T follicular helper cell (primary cell): ENCODE data around the gene TLDC2.
"Not testable (repeated sequence)": the region's sequence is repeated elsewhere in the genome, so short reads cannot be mapped to it uniquely, and the experiment has no call there.

ENCODE experiments used
- DNase-seq: peaks from one replicate; pipeline ENCODE4 v3.0.0-alpha.2; 2020; ENCODE audit warnings: low read depth

Gene TLDC2

DNA sequence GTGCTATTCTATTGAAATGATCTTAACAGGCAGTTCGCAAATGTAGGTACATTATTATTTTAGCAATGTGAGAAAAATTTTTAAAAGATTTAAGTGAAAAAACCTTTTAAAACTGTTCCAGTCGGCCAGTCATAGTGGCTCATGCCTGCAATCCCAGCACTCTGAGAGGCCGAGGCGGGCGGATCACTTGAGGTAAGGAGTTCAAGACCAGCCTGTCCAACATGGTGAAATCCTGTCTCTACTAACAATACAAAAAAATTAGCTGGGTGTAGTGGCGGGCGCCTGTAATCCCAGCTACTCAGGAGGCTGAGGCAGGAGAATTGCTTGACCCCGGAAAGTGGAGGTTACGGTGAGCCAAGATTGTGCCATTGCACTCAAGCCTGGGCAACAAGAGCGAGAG, 29.6 kb downstream of the TLDC2 start:
- not testable (repeated sequence) for DNase-seq

DNA sequence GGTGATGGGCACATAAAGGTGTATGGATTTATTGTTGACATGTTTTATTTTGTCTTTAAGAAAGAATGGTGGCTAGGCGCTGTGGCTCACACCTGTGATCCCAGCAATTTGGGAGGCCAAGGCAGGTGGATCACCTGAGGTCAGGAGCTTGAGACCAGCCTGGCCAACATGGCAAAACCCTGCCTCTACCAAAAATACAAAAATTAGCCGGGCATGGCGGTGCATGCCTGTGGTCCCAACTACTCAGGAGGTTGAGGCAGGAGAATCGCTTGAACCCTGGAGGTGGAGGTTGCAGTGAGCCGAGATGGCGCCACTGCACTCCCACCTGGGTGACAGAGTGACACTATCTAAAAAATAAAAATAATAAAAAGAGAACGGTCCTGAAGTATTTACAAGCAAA, 30.1 kb downstream of the TLDC2 start:
- DNase-seq: not testable (repeated sequence)

DNA sequence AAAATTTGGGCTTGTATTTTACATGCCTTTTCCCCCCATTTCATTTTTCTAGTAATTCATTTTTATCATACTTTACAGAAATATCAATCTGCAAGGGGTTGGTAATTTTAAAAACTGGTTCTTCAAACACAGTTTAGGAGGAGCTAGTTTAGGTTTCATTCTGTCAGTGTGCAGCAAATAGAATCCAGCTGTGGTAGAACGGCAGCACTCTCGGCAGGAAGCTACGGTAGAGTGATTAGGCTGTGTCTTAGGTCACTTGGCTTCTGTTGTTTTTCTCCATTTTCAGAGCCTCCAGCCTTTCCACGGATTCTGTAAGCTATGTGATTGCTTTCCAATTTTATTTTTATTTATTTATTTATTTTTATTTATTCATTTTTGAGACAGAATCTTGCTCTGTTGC, 32.7 kb downstream of the TLDC2 start:
- DNase-seq: no peak

DNA sequence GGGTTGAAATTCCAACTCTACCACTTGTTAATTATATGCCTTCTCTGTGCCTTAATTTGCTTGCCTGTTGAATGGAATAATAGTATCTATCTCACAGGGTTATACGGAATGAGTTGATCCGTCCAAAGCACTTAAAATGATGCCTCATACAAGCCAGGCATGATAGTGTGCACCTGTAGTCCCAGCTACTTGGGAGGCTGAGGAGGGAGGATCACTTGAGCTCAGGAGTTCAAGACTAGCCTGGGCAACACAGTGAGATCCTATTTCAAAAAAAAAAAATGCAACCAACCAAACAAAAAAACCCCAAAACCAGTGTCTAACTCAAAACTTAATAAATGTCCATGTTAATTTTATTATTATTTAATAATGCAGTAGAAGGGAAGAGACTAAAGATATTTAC, 40.3 kb downstream of the TLDC2 start:
- DNase-seq: no peak

DNA sequence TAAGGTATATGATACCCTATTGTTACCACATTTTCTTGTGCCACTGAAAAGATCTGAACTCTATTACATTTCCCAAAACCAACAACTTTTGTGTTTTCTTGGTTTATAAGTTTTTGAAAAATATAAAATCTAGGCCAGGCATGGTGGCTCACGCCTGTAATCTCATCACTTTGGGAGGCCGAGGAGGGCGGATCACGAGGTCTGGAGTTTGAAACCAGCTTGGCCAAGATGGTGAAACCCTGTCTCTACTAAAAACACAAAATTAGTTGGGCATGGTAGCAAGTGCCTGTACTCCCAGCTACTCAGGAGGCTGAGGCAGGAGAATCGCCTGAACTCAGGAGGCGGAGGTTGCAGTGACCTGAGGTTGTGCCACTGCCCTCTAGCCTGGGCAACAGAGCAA, 41.3 kb downstream of the TLDC2 start:
- no peak for DNase-seq

DNA sequence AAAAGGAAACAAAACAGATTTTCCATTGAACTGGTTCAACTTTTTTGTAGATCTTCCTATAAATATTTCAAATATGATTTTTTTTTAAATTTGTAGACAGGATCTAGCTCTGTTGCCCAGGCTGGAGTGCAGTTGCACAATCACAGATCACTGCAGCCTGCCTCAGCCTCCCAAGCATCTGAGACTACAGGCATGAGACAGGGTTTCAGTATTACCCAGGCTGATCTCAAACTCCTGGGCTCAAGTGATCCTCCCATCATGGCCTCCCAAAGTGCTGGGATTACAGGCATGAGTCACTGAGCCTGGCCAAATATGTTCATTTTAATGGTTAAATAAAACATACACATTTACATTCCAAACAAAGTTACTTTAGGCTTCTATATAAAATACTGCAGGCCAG, 42.0 kb downstream of the TLDC2 start:
- no peak for DNase-seq

DNA sequence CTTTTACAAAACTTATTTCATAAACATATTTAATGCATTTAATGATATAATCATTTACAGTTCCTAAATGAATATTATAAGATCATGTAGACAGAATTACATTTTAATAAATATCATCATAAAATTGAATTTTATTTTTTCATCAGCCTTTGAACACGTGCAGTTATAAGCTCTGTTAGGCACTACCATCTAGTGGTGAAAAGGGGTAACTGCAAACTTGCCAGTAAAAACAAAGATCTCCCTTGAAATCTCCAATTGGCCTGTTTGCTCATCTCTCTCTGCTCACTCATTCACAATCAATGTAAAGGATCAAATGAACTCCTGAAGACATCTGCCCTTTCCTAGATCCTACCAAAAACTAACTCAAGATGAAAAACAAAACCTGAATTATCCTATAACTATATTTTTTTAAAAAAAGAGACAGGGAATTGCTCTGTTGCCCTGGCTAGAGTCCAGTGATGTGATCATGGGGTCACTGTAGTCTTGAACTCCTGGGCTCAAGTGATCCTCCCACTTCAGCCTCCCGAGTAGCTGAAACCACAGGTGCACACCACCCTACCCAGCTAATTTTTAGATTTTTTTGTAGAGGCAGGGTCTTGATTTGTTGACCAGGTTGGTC, 43.9 kb downstream of the TLDC2 start:
- DNase-seq: peak; percentile 6

DNA sequence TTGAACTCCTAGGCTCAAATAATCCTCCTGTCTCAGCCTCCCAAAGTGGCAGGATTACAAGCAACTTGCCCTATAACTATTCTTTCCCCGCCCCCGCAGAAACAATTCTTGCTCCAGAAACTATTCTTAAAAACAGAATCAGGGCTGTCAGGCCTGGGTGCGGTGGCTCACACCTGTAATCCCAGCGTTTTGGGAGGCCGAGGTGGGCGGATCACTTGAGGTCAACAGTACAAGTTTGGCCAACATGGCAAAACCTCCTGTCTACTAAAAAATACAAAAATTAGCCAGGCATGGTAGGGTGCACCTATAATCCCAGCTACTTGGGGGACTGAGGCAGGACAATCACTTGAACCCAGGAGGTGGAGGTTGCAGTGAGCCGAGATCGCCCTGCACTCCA, 44.4 kb downstream of the TLDC2 start:
- no peak for DNase-seq

DNA sequence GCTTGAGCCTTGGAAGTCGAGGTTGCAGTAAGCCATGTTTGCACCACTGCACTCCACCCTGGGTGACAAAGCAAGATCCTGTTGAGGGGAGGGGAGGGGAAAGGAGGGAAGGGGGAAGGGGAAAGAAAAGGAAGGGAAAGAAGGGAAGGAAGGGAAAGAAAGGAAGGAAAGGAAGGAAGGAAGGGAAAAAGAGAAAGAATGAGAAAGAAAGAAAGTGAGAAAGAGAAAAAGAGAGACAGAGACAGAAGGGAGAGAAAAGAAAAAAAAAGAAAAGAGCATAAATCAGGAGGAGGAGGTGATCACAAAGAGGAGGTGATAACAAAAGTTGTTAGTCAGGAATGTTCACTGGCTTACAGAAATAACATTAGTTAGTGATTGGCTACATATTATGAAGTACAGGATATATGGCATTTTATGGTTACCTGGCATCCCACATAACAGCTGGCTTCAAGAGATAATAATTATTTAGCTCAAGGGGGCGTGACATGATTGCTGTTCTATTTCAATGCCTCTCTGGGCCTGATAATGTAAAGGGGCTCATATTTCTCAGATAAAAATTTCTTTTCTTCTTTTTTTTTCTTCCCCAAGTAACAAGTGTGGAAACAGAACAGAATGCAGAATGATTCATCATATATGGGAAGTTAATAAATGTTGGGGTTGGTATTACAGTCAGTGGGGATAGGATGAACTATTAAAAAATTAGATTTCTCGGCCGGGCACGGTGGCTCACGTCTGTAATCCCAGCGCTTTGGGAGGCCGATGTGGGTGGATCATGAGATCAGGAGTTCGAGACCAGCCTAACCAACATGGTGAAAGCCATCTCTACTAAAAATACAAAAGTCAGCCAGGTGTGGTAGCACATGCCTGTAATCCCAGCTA, 48.5 kb downstream of the TLDC2 start:
- DNase-seq: no peak

DNA sequence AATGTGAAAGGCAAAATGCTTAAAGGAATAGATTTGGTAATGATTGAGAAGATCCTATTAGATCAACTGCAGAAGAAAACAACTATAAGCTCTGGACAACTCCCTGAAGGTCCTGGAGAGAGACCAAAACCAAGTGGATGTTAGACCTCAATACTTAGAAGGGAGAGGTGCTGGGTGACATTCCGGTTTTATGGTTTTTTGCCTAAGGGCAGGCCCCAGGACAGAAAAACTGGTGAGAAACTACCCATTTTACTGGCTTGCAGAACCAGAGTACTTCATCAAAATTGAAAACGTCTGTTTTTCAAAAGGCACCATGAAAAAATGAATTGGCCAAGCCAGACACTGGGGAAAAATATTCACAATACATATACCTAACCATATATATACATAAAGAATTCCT, 49.3 kb downstream of the TLDC2 start:
- no peak for DNase-seq

DNA sequence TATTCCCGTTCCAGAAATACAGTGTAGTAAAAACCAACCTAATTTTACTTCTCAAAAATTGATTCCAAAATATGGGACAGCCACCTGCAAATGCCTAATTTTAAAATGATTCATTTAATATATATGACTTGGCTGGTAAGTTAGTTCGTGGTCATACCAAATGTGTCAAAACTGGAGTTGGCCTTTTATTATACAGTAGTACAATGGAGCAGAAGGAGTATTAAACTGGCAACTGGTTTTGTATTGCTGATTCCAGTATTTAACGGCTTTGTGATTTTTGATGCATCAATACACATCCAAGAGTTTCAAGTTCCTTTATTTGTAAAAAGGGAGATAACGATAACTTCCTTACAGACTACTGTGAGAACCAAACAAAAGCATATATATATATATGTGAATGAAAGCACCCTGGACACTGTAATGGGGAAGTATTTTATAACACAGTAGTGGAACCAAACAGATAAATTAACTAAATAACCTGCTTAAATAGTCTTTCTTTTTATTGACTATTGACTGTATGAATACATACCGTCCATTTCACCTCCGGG, 50.8 kb downstream of the TLDC2 start:
- no peak for DNase-seq

DNA sequence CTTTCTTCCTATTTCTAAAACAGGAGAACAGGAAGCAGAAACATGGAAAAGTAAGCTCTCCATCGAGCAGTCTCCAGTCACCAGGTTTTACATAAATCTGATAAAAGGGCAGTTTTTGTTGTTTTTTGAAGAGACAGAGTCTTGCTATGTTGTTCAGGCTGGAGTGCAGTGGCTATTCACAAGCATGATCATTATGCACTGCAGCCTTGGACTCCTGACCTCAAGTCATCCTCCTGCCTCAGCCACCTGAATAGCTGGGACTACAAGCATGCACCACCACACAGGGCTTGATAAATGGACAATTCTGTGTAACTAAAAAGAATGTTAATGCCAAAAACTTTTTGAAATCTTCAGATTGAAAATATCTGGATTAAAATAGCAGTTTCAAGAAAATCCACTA, 51.8 kb downstream of the TLDC2 start:
- DNase-seq: no peak

DNA sequence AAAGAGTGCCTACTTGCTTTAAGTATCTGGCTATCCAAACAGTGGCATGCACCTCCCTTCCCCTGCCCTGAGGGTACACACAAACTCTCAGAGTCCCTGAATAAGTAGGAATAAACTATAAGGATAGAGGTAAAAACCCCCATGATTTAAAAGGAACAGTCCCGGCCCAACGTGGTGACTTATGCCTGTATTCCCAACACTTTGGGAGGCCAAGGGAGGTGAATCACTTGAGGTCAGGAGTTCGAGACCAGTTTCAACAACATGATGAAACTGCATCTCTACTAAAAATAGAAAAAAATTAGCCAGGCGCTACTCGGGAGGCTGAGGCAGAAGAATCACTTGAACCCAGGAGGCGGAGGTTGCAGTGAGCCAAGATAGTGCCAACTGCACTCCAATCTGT, 53.4 kb downstream of the TLDC2 start:
- no peak for DNase-seq

DNA sequence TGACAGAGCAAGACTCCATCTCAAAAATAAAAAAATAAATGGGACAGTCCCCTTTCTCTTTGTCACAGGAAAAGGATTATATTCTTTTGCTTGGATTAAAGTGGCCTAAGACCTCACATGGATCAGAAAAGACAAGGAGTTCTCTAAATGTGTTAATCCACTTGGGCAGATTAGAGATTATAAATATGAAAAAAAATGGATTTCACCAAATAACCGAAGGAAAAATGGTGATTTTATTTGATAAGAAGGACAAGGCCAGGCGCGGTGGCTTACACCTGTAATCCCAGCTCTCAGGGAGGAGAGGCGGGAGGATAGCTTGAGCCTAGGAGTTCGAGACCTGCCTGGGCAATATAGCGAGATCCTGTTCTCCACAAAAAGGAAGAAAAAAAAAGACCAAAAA, 53.8 kb downstream of the TLDC2 start:
- DNase-seq: no peak

DNA sequence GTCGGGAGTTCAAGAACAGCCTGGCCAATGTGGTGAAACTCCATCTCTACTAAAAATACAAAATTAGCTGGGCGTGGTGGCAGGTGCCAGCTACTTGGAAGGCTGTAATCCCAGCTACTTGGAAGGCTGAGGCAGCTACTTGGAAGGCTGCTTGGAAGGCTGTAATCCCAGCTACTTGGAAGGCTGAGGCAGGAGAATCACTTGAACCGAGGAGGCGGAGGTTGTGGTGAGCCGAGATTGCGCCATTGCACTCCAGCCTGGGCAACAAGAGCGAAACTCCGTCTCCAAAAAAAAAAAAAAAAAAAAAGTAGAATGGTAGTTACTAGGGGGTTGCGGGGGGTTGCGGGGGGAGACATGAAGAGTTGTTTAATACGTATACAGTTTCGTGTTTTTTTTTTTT, 56.1 kb downstream of the TLDC2 start:
- DNase-seq: not testable (repeated sequence)

DNA sequence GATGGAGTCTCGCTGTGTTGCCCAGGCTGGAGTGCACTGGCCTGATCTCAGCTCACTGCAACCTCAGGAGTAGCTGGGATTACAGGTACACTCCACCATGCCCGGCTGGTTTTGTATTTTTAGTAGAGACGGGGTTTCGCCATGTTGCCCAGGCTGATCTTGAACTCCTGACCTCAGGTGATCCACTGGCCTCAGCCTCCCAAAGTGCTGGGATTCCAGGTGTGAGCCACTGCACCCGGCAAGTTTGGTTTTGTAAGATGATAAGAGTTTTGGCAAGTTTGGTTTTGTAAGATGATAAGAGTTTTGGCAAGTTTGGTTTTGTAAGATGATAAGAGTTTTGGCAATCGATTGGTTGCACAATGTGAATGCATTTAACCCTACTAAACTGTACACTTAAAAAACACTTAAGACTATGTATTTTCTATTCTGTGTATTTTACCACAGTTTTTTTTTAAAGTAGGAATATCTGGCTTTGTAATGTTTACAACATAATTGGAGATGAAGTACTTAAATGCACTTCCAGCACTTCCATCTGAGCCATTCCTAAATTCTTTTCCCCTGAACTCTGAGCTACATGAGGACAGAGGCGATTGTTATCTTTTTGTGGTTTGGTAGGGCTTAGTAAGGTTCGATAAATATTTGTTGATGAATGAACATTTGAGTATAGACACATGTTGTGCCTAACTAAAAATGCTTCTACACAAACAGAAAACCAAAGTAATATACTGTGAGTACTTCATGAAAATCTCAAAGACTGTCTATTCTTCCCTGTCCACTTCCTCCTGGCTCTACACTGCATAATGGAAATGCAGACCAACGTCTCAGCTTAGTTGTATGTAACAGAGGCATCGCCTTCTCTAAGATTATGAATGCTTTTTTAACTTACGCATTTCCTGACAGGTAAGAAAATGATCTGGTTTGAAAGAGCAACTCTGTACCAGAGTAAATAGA, 56.8 kb downstream of the TLDC2 start:
- no peak for DNase-seq

DNA sequence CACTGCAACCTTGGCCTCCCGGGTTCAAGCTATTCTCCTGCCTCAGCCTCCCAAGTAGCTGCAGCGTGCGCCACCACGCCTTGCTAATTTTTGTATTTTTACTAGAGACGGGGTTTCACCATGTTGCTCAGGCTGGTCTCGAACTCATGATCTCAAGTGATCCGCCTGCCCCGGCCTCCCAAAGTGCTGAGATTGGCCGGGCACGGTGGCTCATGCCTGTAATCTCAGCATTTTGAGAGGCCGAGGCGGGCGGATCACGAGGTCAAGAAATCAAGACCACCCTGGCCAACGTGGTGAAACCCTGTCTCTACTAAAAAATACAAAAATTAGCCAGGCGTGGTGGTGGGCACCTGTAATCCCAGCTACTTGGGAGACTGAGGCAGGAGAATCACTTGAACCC, 57.6 kb downstream of the TLDC2 start:
- DNase-seq: not testable (repeated sequence)

DNA sequence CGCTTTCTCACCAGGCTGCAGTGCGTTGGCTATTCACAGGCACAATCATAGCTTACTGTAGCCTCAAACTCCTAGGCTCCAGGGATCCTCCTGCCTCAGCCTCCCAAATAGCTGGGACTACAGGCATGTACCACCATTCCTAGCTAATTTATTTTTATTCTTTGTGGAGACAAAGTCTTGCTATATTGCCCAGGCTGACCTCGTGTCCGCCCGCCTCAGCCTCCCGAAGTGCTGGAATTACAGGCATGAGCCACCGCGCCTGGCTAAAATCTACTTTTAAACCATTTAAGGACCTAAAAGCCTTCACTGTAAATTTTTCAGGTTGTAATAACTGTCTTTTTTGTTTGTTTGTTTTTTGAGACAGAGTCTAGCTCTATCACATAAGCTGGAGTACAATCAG, 60.4 kb downstream of the TLDC2 start:
- DNase-seq: no peak

DNA sequence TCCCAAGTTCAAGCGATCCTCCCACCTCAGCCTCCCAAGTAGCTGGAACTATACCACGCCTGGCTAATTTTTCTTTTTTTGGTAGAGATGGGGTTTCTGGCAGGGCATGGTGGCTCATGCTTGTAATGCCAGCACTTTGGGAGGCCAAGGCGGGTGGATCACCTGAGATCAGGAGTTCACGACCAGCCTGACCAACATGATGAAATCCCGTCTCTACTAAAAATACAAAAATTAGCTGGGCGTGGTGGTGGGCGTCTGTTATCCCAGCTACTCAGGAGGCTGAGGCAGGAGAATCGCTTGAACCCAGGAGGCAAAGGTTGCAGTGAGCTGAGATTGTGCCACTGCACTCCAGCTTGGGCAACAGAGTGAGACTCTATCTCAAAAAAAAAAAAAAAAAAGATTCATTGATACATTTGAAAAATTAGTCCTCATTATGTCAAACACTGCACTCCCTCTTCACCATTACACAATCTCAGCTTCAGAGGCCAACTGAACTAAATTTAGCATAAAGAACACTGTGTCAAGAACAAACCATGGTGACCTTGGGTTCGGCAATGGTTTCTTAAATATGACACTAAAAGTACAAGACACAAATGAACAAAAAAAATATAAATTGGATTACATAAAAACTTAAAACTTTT, 60.9 kb downstream of the TLDC2 start:
- not testable (repeated sequence) for DNase-seq

DNA sequence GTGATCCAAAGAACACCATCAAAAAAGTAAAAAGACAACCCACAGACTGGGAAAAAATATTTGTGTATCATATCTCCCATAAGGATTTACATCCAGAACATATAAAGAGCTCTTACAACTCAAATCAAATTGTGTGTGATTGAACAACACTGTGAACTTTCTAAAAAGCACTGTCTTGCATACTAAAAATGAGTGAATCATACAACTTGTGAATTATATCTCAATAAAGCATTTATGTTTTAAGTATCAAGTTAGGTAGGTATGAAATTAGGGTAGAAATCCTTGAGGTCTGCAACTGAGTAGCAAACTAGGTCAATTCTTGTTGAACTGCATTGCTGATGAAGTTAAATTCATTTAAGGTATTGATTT, 61.4 kb downstream of the TLDC2 start:
- DNase-seq: no peak

DNA sequence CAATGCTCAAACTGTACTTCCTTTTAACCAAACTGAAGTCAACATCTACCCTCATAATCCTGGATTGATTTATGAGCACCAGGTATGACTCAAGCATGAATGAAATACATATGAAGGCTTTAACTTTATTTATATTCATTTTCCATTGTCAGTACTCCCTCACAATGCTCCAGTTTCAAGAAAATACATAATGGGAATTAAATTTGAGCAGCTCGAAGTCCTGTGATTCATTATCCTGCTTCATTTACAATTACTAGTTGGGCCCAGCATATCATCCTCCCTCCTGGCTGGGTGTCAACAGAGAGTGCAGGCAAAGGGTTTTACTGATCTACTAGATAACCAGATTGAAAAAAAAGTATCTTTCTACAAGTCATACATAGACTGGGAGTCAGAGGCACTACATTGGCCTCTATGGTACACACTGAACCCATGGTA, 65.5 kb downstream of the TLDC2 start:
- DNase-seq: no peak
